Gastroesophageal sphincter (tissue), 3 donors: Measurements from ENCODE around the gene OR8B12.

ENCODE experiments used
- POLR2A ChIP-seq, 2 donors: fragments of 450-650 bp; IDR thresholded peaks; one replicate each; pipeline ENCODE4 v1.6.1; 2017; ENCODE audit warnings: antibody characterized with exemption in 2 of 2, mild to moderate bottlenecking in 2 of 2, moderate library complexity in 1 of 2
- TF ChIP-seq, protein P1 (sequence below), 4 experiments: fragments of 200-600 bp in 2 of 4; fragments of 450-650 bp in 2 of 4; sonication (generic) in 1 of 4; IDR thresholded peaks; one replicate each; pipeline ENCODE4 v1.5.1; 2017 to 2019; ENCODE audit warnings: antibody characterized with exemption in 4 of 4, mild to moderate bottlenecking in 2 of 4, moderate library complexity in 2 of 4

DNA sequence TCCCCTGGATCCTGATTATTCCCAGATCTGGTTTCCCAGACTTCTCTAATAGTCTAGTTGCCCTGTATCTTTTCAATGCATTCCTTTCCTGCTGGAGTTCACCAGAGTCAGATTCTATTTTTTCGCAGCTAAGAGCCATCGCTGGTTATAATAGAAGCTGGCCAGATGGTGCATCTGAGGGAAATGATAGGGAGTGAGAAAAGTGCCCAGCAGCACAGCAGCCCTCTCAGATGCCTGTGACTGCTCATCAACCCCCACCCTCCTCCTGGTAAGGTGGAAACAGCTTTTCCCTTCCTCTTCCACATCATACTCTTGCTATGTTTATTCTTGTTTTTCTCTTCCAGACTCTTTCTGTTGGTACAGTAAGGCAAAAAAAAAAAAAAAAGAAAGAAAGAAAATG lies 39.1 kb upstream of the OR8B12 start:
- TF ChIP-seq, protein P1, sequence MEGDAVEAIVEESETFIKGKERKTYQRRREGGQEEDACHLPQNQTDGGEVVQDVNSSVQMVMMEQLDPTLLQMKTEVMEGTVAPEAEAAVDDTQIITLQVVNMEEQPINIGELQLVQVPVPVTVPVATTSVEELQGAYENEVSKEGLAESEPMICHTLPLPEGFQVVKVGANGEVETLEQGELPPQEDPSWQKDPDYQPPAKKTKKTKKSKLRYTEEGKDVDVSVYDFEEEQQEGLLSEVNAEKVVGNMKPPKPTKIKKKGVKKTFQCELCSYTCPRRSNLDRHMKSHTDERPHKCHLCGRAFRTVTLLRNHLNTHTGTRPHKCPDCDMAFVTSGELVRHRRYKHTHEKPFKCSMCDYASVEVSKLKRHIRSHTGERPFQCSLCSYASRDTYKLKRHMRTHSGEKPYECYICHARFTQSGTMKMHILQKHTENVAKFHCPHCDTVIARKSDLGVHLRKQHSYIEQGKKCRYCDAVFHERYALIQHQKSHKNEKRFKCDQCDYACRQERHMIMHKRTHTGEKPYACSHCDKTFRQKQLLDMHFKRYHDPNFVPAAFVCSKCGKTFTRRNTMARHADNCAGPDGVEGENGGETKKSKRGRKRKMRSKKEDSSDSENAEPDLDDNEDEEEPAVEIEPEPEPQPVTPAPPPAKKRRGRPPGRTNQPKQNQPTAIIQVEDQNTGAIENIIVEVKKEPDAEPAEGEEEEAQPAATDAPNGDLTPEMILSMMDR (IDR thresholded peaks at IDR 0.05), result no peak
- TF ChIP-seq POLR2A (IDR thresholded peaks at IDR 0.05), result no peak
